ENCODE data around the gene RAB21.

- TF ChIP-seq POLR2A (IDR thresholded peaks at IDR 0.05) = no peak
- TF ChIP-seq CTCF (IDR thresholded peaks at IDR 0.05) = no peak
These were observed 6.4 kb upstream of the RAB21 start for GRCh38 chr12:71748081-71748850.

Measured in esophagus squamous epithelium (tissue), 4 donors.